ENCODE data around the gene EFHB.
"Not testable (repeated sequence)": the region's sequence is repeated elsewhere in the genome, so short reads cannot be mapped to it uniquely, and the experiment has no call there.

The EFHB gene

DNA sequence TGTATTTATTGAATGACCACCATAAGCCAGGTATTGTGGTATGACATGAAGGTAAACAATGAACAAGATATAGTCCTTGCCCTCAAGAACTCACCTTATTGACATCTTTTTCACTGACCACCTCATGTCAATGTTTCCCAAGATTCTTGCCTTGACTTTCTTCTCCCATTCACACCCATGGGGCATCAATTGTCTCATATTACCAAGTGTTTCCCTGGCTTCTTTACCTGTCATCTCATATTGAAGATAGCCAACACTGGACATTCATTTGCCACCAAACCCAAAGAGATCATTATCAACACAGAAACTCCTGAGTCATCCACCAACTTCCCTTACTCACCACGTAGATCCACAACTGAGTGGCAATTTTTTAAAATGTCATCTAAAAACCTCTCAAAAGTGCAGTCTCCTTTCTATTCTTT, 2.2 kb downstream of the EFHB start:
- DNase-seq (ENCODE audit: low read depth), result no peak

DNA sequence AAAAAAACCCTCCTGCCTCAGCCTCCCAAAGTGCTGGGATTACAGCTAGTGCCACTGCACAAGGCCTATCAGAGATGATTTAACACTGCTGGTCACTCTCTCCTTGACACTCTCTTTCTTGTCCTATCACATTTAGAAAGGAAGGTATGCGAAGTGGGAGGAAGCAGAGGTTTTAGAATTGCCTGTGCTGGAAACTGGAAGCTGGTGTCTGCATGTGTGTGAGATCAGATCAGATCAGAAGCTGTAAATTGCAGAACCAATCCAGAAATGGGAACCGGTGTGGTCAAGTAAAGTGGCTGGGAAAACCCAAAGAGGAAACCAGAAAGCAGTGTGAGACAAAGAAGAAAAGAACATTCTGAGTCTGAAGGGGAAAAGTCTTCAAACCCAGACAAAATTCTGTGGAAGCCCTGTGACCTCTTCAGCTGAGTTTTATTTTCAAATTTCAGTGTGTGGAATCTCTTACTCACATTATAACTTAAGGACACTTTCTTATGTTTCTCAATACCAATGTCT, 2.8 kb downstream of the EFHB start:
- DNase-seq (ENCODE audit: low read depth), result no peak

DNA sequence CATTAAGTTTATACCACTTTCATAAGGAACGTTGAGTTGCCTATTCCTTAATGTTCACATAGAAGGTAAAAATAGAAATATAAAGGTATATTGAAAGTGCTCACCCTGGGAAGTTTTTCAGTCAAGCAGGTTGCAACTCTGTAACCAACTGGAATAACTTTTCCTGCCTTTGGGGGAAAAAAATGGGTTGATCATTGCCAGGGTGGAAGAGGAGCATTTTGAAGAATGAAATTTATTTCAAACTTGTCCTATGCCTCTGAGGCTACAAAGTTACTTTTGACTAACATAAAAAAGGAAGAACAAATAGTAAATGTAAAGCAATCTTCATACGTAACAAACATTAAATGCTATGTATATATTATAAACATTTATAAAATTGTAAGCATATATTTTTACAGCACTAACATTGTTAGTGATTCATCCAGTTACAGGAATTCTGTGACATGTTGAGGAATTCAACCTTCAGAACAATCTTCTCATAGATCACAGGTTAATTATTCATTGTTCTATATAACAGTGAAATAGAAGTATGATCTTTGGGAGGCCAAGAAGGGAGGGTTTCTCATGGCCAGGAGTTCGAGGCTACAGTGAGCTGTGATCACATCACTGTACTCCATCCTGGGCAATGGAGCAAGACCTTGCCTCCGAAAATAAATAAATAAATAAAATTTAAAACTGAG, 13.5 kb downstream of the EFHB start:
- no peak for DNase-seq (ENCODE audit: low read depth)

DNA sequence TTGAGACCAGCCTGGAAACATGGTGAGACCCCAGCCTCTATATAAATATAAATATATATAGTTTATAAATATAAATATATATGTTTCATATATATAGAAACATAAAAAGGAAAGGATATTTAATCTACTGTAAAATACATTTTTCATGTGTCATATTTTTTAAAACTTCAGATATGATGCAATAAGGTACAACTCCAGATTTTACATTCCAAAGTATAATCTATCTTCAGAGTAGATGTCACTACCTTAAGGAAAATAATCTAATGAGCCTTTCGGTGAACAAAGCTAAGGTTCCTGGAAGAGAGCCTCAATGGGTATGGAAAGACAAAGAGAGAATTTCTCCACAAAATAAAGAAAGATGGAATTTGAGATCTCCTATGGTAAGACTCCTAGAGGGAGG, 16.9 kb downstream of the EFHB start:
- no peak for DNase-seq (ENCODE audit: low read depth)

DNA sequence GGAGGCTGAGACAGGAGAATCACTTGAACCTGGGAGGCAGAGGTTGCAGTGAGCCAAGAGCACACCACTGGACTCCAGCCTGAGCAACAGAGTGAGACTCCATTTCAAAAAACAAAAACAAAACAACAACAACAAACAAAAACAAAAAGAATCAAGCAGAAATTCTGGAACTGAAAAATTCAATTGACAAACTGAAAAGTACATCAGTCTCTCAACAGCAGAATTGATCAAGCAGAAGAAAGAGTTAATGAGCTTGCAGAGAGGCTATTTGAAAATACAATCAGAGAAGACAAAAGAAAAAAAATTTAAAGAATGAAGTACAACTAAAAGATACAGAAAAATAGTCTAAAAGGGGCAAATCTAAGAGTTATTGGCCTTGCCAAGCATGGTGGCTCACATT, 22.6 kb downstream of the EFHB start:
- DNase-seq (ENCODE audit: low read depth), result no peak

DNA sequence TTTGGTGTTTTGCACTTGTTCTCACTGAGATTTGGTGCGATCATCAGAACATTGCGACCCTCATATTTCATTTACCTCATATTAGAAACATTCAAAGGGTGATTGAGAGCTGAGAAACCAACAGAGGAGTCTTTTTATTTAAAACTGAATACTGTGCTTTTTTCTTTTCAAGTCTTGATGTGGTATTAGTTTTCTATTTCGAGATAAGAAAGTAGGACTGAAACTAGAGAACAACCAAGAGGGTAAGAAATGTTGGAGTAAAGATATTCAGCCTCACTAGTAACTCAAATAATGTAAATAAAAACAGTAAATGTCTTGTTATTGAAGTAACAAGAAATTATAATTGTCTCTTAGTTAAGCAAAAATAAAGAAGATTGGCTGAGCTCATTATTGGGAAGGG, 26.5 kb downstream of the EFHB start:
- no peak for DNase-seq (ENCODE audit: low read depth)

DNA sequence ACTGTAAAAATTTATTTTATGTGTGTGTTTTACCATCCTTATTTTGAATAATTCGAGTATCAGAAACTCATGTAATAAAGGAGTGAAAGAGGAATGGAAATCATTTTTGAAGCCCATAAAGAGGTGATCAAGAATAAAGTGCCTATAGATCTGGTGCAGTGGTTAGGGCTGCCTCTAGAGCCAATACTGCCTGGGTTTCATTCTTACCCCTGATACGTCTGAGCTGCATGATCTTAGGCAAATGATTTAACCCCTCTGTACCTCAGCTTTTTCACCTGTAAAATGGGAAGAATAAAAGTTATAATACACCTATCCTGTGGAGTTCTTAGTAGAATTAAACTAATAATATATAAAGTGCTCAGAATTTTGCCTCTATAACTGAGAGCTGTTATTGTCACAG, 30.4 kb downstream of the EFHB start:
- no peak for DNase-seq (ENCODE audit: low read depth)

DNA sequence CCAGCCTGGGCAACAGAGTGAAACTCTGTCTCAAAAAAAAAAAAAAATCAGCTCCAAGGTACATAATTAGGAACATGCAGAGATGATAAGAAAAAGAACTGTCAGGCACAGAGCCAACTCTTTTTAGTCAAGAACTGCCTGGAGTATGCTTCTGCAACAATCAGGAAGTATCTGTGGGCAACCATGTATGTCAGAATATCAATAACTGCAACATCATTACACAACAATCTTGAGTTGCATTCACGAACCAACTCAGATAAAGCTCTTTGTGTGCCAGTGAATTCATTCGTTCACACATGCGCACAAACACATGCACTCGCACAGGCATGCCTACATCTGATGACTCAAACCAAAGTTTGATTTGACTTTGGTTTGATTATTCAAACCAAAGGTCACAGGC, 32.1 kb downstream of the EFHB start:
- peak; percentile 23 for DNase-seq (ENCODE audit: low read depth)

DNA sequence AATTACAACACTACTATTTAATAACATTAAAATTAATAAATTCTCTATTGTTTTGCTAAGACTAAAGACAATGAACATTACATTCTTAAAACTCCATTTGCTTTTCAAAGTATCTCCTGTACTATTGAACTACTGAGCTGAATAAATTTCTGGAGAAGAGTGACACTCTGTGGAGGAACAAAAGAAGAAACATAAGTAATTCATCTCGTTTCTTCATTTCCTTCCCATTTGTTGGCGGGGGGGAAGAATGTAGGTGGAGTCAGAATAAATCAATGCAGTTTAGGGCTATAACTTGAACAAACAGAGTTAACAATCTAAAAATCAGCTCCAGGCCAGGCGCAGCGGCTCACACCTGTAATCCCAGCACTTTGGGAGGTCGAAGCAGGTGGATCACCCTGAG, 32.7 kb downstream of the EFHB start:
- peak; percentile 21 for DNase-seq (ENCODE audit: low read depth)

DNA sequence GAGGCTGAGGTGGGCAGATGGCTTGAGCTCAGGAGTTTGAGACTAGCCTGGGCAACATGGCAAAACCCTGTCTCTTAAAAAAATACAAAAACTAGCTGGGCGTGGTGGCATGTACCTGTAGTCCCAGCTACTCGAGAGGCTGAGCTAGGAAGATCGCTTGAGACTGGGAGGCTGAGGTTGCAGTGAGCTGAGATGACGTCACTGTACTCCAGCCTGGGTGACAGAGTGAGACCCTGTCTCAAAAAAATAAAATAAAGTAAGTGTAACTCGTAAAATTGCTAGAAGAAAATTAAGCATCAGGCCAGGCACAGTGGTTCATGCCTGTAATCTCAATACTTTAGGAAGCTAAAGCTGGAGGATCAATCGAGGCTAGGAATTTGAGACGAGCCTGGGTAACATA, 34.2 kb downstream of the EFHB start:
- not testable (repeated sequence) for DNase-seq (ENCODE audit: low read depth)

DNA sequence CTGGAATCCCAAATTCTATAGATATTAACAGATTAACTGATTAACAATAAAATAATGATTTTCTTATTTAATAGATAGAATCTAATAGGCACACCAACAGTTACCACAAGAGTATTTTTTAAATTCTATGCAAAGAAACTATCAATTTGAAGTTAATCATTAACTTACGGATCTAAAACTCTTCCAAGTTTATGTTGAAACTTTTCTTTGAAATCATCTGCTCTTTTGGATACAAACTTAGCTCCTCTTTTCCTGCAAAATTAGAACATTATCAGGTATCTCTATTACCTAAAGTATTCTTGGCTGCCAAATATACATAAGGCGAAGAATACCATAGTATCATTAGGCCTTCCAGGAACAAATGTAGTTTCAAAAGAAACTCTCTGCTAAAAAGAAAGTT, 34.8 kb downstream of the EFHB start:
- no peak for DNase-seq (ENCODE audit: low read depth)

DNA sequence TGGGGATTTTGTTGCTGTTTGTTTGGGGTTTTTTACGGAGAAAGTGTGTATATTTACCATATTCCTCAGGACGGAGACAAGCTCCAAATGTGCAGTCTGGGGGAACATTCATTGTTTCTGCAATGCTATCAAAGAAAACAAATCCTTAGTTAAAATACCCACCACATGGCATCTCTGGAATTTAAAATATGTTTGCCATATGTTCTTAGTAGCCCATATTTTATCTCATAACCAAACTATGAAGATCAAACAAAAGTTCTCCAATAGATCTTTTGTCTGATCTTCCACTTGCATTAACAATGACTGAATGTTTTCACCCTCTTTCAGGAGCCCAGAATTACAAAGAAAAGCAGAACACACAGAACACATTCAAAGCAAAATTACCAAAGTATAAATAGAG, 35.3 kb downstream of the EFHB start:
- DNase-seq (ENCODE audit: low read depth), result no peak

DNA sequence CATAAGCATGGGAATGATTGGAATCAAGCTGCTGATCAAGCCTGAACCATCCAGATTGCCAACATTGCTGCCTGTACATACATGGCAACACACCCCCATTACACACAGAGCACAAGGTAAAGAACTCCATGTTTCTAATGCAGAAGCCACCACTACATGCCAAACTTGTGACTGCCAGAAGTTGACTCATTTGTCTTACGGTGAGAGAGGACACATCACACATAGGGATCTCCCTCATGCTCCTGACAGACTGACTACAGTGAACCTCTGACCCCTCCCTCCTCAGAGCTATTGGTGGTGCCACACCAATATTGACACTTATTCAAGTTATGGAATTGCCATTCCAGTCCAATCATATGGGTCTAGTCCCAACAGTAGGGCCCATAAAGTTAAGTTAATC, 42.3 kb downstream of the EFHB start:
- DNase-seq (ENCODE audit: low read depth), result no peak

DNA sequence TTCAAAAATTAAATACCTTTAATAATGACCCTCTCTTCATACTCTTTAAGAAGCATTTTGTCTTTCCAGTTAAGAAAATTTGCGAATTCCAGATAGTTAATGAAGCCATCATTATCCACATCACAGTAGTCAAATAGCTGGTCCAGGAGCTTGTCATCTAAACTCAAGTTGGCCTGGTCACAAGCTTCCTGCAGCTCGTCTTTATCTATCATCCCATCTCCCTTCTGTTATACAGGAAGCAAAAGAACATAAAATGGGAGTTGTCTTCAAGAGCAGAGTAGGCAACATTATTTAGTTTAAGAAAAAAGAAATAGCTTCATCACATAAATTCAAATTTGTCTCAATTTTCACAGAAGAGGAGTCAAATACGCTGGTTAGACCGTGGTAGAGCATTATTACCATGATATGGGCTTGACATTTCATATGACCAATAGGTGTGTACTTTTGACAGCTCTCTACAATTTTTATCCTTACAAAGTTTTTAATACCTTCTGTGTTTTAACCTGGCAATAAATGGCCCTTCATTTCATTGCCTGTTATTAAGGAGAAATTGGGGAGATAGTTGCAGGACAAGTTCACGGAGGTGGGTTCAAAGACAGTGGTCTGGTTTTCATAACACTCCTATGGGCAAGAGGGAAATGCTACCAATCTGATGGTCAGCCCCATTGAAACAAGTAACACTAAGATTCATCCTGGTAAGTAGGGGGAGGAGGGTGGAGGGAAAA, 45.4 kb downstream of the EFHB start:
- no peak for DNase-seq (ENCODE audit: low read depth)

DNA sequence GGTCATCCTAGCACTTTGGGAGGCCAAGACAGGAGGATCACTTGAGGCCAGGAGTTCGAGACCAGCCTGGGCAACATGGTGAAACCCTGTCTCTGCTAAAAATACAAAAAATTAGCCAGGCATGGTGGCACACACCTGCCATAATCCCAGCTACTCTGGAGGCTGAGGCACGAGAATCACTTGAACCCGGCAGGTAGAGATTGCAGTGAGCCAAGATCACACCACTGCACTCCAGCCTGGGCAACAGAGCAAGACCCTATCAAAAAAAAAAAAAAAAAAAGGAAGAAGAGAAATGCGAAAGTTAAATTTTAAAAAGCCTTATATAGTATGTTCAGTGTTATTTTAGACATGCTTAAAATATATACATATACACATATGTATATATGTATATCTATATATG, 46.9 kb downstream of the EFHB start:
- not testable (repeated sequence) for DNase-seq (ENCODE audit: low read depth)

DNA sequence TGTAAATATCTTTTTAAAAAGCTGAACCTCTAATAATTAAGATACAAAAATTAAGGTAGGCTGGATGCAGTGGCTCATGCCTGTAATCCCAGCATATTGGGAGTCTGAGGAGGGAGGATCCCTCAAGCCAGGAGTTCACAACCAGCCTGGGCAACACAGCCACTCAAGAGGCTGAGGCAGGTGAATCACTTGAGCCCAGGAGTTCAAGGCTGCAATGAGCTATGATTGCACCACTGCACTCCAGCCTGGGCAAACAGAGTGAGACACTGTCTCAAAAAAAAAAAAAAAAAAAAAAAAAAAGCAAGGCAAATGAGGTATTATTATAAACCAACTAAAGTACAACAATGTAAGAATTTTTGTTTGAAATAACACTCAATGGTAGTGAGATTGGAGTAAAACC, 47.6 kb downstream of the EFHB start:
- DNase-seq (ENCODE audit: low read depth), result no peak

DNA sequence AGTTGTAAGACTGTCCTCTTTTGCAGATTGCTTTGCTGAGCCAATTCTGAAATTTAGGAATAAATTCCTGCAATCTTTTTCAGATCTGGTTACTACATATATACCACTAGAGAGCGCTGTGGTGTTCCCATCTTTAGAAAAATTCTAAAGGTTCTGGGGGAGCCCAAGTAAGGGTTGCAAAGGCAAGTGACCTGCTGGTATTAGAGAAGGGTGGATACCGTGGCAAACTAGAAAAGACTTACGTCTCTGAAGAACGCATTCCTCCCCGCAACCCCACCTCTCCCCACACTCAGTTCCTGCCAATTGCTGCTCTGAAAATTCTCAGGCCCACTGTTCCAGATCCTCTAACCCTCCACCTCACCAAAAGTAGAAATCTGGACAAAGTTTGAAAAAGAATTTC, 48.5 kb downstream of the EFHB start:
- peak; percentile 31 for DNase-seq (ENCODE audit: low read depth)

DNA sequence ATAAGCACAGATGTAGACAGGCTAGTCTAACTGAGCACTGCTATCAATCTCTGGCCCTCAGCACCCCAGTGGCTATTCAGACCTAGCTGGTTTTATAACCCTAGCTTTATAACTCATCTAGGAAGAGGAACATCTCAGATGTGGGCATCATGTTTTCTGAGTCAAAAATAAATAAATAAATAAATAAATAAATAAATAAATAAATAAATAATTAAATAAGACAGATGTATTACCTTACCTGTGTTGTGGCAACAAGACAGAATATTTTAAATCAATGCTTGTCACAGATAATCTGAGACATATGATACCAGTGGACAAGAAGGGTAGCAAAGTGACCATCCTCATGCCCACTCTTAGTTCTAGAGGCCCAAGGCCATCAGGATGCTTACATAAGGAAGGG, 52.2 kb downstream of the EFHB start:
- no peak for DNase-seq (ENCODE audit: low read depth)

DNA sequence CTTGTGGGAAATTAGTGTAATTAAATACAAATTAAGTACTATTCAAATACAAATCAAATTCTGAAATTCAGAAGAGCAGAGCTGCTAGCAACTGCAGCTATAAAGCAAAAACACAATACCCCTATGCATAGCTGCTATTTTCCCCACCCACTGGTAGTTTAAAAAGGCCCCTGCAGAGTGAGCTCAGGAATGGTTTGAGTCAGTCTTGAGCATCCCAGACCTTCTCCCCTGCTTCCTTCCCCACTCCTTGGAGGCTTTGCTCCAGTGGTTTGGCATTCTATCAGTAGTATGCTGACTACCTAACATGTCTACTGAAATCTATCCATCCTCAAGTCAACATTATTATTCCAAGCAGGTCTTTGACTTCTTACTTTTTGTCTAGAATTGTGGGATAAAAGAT, 53.0 kb downstream of the EFHB start:
- no peak for DNase-seq (ENCODE audit: low read depth)

DNA sequence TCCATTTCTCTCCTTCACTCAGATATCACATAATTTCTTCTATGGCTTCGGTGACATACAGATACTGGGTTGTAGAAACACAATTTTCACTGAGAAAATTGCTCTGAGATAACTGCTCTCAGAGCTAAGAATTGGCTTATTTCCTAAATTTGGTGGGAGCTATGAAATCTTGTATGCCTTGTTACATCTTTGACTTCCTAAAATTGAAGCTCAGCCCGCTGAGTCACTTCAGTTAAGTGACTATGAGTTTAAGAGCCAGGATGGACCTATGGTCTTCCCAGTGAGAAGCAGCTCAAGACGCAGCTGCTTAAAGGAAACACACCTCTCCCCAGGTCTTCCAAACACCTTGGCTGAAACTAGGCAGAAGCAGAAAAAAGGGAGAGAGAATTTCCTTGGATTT, 56.4 kb downstream of the EFHB start:
- no peak for DNase-seq (ENCODE audit: low read depth)

DNA sequence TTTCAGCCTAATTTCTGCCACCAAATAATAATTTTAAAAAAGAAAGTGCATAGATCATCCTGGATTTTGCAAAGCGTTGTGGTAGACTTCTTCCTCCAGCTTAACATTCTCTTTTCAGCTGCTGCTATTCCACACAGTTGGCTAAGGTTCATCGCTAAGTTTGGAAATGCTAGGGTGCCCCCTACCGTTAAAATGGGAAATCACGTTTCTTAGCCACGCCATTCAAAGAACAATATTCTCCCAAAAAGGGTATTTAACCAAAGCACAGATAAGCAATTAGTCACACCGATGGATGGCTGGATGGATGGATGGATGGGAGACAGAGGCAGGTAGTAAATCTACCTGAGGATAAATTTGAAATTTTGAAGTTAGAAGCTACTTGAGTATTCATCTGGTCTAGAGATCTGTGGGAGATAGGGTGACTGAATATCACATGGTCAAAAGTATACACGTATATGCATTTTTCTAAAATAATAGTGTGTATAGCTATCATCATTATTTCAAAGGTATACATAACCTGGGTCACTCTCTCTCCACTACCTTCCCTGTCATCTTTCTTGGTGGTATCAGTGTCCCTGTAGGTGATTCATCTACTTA, 67.2 kb downstream of the EFHB start:
- DNase-seq (ENCODE audit: low read depth), result peak; percentile 53

DNA sequence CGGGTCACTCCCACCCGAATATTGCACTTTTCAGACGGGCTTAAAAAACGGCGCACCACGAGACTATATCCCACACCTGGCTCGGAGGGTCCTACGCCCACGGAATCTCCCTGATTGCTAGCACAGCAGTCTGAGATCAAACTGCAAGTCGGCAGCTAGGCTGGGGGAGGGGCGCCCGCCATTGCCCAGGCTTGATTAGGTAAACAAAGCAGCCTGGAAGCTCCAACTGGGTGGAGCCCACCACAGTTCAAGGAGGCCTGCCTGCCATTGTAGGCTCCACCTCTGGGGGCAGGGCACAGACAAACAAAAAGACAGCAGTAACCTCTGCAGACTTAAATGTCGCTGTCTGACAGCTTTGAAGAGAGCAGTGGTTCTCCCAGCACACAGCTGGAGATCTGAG, 78.7 kb downstream of the EFHB start:
- not testable (repeated sequence) for DNase-seq (ENCODE audit: low read depth)

DNA sequence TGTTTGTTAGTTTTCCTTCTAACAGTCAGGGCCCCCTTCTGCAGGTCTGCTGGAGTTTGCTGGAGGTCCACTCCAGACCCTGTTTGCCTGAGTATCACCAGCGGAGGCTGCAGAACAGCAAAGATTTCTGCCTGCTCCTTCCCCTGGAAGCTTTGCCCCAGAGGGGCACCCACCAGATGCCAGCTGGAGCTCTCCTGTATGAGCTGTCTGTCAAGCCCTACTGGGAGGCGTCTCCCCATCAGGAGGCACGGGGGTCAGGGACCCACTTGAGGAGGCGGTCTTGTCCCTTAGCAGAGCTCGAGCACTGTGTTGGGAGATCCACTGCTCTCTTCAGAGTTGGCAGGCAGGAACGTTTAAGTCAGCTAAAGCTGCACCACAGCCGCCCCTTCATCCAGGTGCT, 87.4 kb downstream of the EFHB start:
- DNase-seq (ENCODE audit: low read depth), result not testable (repeated sequence)
